Heart left ventricle (tissue), 16 donors: ENCODE data around the gene PIK3C2G. TPM values are rescaled to one million over a fixed set of nuclear protein-coding genes. Genes with fewer than 3 reads are reported as not detected.

Experiments
- ATAC-seq, 4 donors: fragments of 200-7000 bp; cut with Tn5 transposase; one replicate each; pipeline ENCODE4 v1.9.1; 2020 to 2022; ENCODE audit warnings: moderate library complexity in 4 of 4, mild to moderate bottlenecking in 3 of 4, moderate number of reproducible peaks in 1 of 4
- DNase-seq, 5 donors: peaks; one replicate each; pipeline ENCODE4 v3.0.0-alpha.2; 2020
- H3K27ac ChIP-seq, 12 donors: fragments of 200-600 bp; sonication (generic) in 4 of 12; one replicate each; pipeline versions ENCODE4 v1.5.0 to v1.8.0; 2016 to 2022; ENCODE audit warnings: mild to moderate bottlenecking in 2 of 12
- H3K27me3 ChIP-seq, 9 donors: fragments of 200-600 bp; sonication (generic) in 2 of 9; one replicate each; pipeline versions ENCODE4 v1.5.1 to v1.8.0; 2016 to 2022; ENCODE audit warnings: mild to moderate bottlenecking in 3 of 9
- H3K36me3 ChIP-seq, 9 donors: fragments of 200-600 bp; sonication (generic) in 2 of 9; one replicate each; pipeline versions ENCODE4 v1.5.0 to v1.8.0; 2018 to 2022; ENCODE audit warnings: mild to moderate bottlenecking in 2 of 9
- H3K4me1 ChIP-seq, 12 donors: fragments of 200-600 bp; sonication (generic) in 4 of 12; one replicate each; pipeline versions ENCODE4 v1.5.0 to v1.8.0; 2016 to 2022; ENCODE audit warnings: mild to moderate bottlenecking in 3 of 12
- H3K4me3 ChIP-seq, 12 donors: fragments of 200-600 bp; sonication (generic) in 4 of 12; one replicate each; pipeline versions ENCODE4 v1.5.0 to v1.8.0; 2017 to 2022; ENCODE audit warnings: mild to moderate bottlenecking in 9 of 12, moderate library complexity in 4 of 12
- H3K9me3 ChIP-seq, 12 donors: fragments of 200-600 bp; sonication (generic) in 4 of 12; one replicate each; pipeline versions ENCODE4 v1.5.0 to v1.8.0; 2016 to 2022; ENCODE audit warnings: mild to moderate bottlenecking in 1 of 12
- POLR2A ChIP-seq, 2 donors: fragments of 450-650 bp; IDR thresholded peaks; one replicate each; pipeline ENCODE4 v1.6.1; 2017; ENCODE audit warnings: antibody characterized with exemption in 2 of 2, mild to moderate bottlenecking in 2 of 2, moderate library complexity in 2 of 2
- WGBS, 4 donors: extraction: QIAGEN DNeasy Blood & Tissue Kit in 2 of 4; methylation state at CpG; one replicate each; pipeline versions ENCODE4 v1.1.5 to v1.1.7; 2013 to 2018; 5-methylcytosine and 5-hydroxymethylcytosine counted together
- intact Hi-C, 10 donors: fragments of 100-400 bp; cut with DNase I; formaldehyde crosslinking; loops; one replicate each; pipeline versions ENCODE4 v1.11.1 to v1.14.2; 2022
- polyA plus RNA-seq, 2 donors: library from polyadenylated mRNA; stranded (reverse); fragments of 200-250 nt; gene quantifications; one replicate each; pipeline ENCODE4 v1.2.3, GENCODE V29; 2013
- total RNA-seq, 9 donors: library from RNA; depleted of rRNA in 2 of 9; stranded (reverse); fragments of >200 nt in 2 of 9; fragmentation: NEBNext Ultra II Directional in 3 of 9; extraction: Animal tissue kit (Norgen Biotek cat#: 25700) in 3 of 9; gene quantifications; one replicate each; pipeline versions ENCODE4 v1.1.0 to v1.2.4, GENCODE V29; 2016 to 2023
- TF ChIP-seq, protein P1 (sequence below), 12 donors: fragments of 200-600 bp; sonication (generic) in 4 of 12; IDR thresholded peaks; one replicate each; pipeline versions ENCODE4 v1.5.0 to v1.8.0; 2018 to 2022; ENCODE audit warnings: antibody characterized with exemption in 12 of 12, mild to moderate bottlenecking in 5 of 12
- donor health status: ischemic (EF 13 %, LVEDD 7.1; RV severe dilation, severe dysfunction).
- donor health status: healthy with polysubstance abuse.
- donor health status: DM: no; HTN: yes; CAD: no.
- donor health status: DM: no; HTN: no; CAD: no.
- donor health status: ischemic (EF 25% LVEDD 6.9; RV normal size, moderate dysfunction).
- donor health status: ischemic (EF 25% LVEDD 5.7; RV mildly dilated, moderate dysfunction).
- donor health status: healthy.
- donor health status: DM: yes; HTN: yes; CAD: no.
- donor health status: ischemic (EF 35%, LVEDD 5.7; RV mildly dilated, moderate dysfunction).
- donor health status: nonischemic (EF 11% LVEDD 7.7; RV severe dilation, severe dysfunction).
- donor health status: DM: yes; HTN: yes; CAD: no.
- donor health status: PGD.
- donor health status: ischemic (EF 29% LVEDD 5.4; RV normal size, mild dysfunction).
- donor health status: nonischemic (EF 23%, LVEDD 6.1; RV moderate dilation, normal function).

Gene PIK3C2G
- total and polyA plus RNA-seq, 11 donors, result not detected

DNA sequence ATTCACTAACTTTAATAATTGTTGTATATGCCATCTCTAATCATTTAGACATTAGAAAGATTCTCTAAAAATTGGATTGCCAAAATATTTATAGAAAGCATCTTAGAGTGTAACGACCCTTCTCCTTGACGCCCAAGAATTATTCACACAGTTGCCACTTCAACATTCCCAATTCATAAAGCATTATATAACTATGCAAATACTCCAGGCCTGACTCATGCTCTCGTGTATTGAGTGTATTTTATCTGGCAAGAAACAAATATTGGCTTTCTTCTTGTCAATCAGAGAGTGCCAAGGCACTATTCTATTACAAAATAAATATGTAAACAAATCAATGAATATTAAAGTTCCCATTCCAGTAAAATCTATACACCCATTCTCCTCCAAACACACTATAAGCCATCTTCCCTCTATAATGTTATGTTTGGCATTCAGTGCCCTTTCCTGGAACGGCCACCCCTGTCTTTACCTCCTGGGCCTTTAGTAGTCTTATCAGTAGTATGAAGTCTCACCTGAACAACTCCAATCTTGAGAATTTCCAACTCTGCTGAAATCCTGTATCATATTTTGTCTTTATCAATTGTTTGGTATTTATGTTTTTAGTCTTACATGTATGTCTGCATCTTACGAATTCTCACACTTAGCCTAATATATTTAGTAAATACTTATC lies 182.6 kb downstream of the PIK3C2G start:
- ATAC-seq, result no peak
- whole genome bisulfite sequencing, 4 donors, result 72 to 85% (median 82%) methylated on average over 5 of the region's 5 CpGs
- H3K9me3 ChIP-seq, result no peaks in the 10 kb centered on the region

DNA sequence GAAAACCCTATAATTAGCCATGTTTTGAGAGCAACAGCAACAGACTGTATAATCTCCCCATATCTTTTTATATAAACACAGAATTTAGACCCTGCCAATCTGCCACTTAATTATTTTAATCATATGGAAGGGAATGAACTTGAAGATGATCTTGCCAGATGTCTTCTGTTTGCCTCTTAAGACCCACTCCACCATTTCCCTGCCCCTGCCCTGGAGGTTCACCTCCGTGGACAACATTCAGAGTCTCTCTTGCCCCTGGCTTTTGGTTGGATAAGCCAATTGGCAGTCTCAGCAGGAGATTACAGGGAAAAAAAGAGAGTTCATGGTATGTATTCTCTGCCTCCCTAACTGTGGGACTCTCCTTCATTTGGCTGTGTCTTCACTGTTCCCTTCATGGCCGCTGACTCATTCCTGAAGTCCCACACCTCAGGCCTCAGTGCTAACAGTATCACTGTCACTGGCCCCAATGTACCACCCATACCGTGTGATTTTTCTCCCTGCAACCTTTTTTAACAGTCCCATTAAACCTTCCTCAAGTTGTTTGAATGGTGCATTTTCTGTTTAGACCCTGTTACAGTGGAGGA lies 184.8 kb downstream of the PIK3C2G start:
- Histone ChIP-seq H3K4me3 (no peak overlapping the region), H3K27ac (no peak overlapping the region), H3K36me3 (no peaks in the 10 kb centered on the region), H3K4me1 (no peaks in the 10 kb centered on the region), H3K27me3 (no peaks in the 10 kb centered on the region), H3K9me3 (peaks cover 0 to 3% (median 0%) of the 10 kb centered on the region in 12 donors)
- WGBS, 4 donors, result 63 to 80% (median 64%) methylated on average over 3 of the region's 3 CpGs
- DNase-seq (no peak), ATAC-seq (no peak)
- TF ChIP-seq POLR2A (IDR thresholded peaks at IDR 0.05), result no peak
- TF ChIP-seq, protein P1, sequence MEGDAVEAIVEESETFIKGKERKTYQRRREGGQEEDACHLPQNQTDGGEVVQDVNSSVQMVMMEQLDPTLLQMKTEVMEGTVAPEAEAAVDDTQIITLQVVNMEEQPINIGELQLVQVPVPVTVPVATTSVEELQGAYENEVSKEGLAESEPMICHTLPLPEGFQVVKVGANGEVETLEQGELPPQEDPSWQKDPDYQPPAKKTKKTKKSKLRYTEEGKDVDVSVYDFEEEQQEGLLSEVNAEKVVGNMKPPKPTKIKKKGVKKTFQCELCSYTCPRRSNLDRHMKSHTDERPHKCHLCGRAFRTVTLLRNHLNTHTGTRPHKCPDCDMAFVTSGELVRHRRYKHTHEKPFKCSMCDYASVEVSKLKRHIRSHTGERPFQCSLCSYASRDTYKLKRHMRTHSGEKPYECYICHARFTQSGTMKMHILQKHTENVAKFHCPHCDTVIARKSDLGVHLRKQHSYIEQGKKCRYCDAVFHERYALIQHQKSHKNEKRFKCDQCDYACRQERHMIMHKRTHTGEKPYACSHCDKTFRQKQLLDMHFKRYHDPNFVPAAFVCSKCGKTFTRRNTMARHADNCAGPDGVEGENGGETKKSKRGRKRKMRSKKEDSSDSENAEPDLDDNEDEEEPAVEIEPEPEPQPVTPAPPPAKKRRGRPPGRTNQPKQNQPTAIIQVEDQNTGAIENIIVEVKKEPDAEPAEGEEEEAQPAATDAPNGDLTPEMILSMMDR (IDR thresholded peaks at IDR 0.05), result no peak
- intact Hi-C loops, result no loop called here

More for the DNA sequence above, 182.6 kb downstream of the PIK3C2G start:
- Histone ChIP-seq H3K4me1 (no peaks in the 10 kb centered on the region), H3K27me3 (no peaks in the 10 kb centered on the region), H3K27ac (no peak overlapping the region), H3K4me3 (no peak overlapping the region), H3K36me3 (no peaks in the 10 kb centered on the region)
- TF ChIP-seq POLR2A (IDR thresholded peaks at IDR 0.05), result no peak
- TF ChIP-seq, protein P1 (IDR thresholded peaks at IDR 0.05), result no peak
- DNase-seq, result no peak
- intact Hi-C loops, result no loop called here

DNA sequence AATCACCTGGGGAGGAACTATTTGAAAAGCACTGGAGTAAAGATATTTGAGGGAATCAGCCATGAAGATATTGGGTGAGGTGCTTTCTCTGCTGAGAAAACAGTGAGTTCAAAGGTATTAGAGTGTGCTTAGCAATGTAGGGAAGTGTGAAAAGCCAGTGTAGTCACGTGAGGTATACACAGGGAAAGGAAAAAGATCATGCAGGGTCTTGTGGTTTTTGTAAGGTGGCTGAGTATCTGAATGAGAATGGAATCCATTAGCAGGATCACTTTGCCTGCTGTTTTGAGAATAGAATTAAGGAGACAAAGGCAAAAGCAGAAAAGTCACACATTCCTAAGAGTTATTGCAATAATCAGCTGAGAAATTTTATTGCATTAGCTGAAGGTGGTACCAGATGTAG lies 193.0 kb downstream of the PIK3C2G start:
- Histone ChIP-seq H3K36me3 (no peaks in the 10 kb centered on the region), H3K9me3 (peaks cover 0 to 6% (median 0%) of the 10 kb centered on the region in 12 donors), H3K4me3 (no peak overlapping the region), H3K27ac (no peak overlapping the region), H3K4me1 (no peaks in the 10 kb centered on the region), H3K27me3 (no peaks in the 10 kb centered on the region)
- no peak for ATAC-seq
- WGBS, 4 donors, result 54 to 72% (median 61%) methylated on average over 1 of the region's 1 CpG
- no peak for DNase-seq
- no peak for TF ChIP-seq POLR2A (IDR thresholded peaks at IDR 0.05)
- TF ChIP-seq, protein P1 (IDR thresholded peaks at IDR 0.05), result no peak
- intact Hi-C loops, result no loop called here

GRCh38 chr12:18456344-18456743 lies 195.0 kb downstream of the PIK3C2G start:
- WGBS, 4 donors, result 96 to 100% (median 97%) methylated on average over 2 of the region's 2 CpGs
- H3K4me1 ChIP-seq, result no peaks in the 10 kb centered on the region
- peaks cover 0 to 6% (median 0%) of the 10 kb centered on the region in 12 donors for H3K9me3 ChIP-seq
- intact Hi-C loops, result no loop called here
- H3K36me3 ChIP-seq, result no peaks in the 10 kb centered on the region
- H3K4me3 ChIP-seq, result no peak overlapping the region
- ATAC-seq (no peak), DNase-seq (no peak)
- H3K27me3 ChIP-seq, result no peaks in the 10 kb centered on the region
- TF ChIP-seq POLR2A (IDR thresholded peaks at IDR 0.05), result no peak
- TF ChIP-seq, protein P1 (IDR thresholded peaks at IDR 0.05), result no peak
- no peak overlapping the region for H3K27ac ChIP-seq
